Measurements from ENCODE around the gene CDC45.

DNA sequence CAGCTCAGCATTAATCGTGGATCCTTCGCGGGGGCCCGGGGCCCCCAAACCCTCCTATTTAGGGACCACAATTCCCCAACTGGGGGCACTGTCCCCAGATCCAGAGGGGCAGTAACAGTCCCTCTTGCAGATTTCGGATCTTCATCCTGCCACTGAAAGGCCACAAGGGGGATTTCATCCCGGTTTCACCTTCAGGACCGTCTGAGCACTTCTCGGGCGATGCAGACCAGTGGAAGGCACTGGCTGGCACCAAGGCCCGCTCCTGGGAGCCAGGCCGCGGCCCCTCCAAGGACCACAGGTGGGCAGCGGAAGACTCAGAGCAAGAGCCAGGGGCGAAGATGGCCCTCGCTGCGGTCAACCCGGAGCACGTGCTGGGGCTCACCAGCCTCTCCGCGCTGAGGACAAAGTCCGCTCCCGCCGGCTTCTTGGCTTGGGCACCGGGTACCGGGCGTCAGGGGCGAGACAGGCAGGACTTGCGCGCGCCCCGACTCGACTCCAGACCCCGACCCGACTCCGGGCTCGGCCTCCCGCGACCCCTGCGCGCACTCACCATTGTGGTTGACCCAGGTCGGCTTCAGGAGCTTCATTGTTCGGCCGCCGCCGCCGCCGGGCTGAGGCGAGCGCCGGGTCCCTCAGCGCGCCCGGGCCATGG is 48.7 kb upstream of the CDC45 start:
- TF ChIP-seq, protein P1, sequence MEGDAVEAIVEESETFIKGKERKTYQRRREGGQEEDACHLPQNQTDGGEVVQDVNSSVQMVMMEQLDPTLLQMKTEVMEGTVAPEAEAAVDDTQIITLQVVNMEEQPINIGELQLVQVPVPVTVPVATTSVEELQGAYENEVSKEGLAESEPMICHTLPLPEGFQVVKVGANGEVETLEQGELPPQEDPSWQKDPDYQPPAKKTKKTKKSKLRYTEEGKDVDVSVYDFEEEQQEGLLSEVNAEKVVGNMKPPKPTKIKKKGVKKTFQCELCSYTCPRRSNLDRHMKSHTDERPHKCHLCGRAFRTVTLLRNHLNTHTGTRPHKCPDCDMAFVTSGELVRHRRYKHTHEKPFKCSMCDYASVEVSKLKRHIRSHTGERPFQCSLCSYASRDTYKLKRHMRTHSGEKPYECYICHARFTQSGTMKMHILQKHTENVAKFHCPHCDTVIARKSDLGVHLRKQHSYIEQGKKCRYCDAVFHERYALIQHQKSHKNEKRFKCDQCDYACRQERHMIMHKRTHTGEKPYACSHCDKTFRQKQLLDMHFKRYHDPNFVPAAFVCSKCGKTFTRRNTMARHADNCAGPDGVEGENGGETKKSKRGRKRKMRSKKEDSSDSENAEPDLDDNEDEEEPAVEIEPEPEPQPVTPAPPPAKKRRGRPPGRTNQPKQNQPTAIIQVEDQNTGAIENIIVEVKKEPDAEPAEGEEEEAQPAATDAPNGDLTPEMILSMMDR (conservative IDR thresholded peaks at IDR 0.05; ENCODE audit: low read length) = peak; percentile 33; the same call in 1 of the 2 replicates
- TF ChIP-seq EZH2phosphoT487 (IDR thresholded peaks at IDR 0.05; ENCODE audit: borderline replicate concordance) = no peak
